WTC11 (cell line): ENCODE data around the gene ID2. TPM values are rescaled to one million over a fixed set of nuclear protein-coding genes. Genes with fewer than 3 reads are reported as not detected.

Experiments used
- AR ChIP-seq: fragments of 250-450 bp; sonication (Bioruptor Pico); IDR thresholded peaks from 2 replicates; pipeline ENCODE4 v1.9.0; 2021; ENCODE audit warnings: mild to moderate bottlenecking
- CDX4 ChIP-seq: fragments of 250-450 bp; sonication (Bioruptor Pico); IDR thresholded peaks from 2 replicates; pipeline ENCODE4 v1.9.0; 2021; ENCODE audit warnings: moderate library complexity, mild to moderate bottlenecking, inconsistent platforms, borderline replicate concordance
- CREB1 ChIP-seq: sonication (generic); formaldehyde crosslinking; IDR thresholded peaks from 2 replicates; pipeline ENCODE4 v1.8.0; 2023; ENCODE audit warnings: mild to moderate bottlenecking, missing genetic modification reagents
- CTCF ChIP-seq: fragments of 200-600 bp; IDR thresholded peaks from 2 replicates; pipeline ENCODE4 v1.8.0; 2022; ENCODE audit warnings: antibody characterized with exemption
- ELF4 ChIP-seq: sonication (generic); formaldehyde crosslinking; IDR thresholded peaks from 2 replicates; pipeline ENCODE4 v1.8.1; 2022; ENCODE audit warnings: low read depth, mild to moderate bottlenecking, moderate library complexity, missing genetic modification reagents
- ERG ChIP-seq: fragments of 250-450 bp; sonication (Bioruptor Pico); IDR thresholded peaks from 2 replicates; pipeline ENCODE4 v1.8.0; 2021; ENCODE audit warnings: mild to moderate bottlenecking
- FOXJ3 ChIP-seq: sonication (generic); formaldehyde crosslinking; IDR thresholded peaks from 2 replicates; pipeline ENCODE4 v1.9.0; 2021; ENCODE audit warnings: missing genetic modification reagents, mild to moderate bottlenecking, borderline replicate concordance
- FOXK1 ChIP-seq: sonication (generic); formaldehyde crosslinking; IDR thresholded peaks from 2 replicates; pipeline ENCODE4 v1.8.0; 2022; ENCODE audit warnings: mild to moderate bottlenecking, moderate library complexity, missing genetic modification reagents
- HMGXB4 ChIP-seq: sonication (generic); formaldehyde crosslinking; IDR thresholded peaks from 2 replicates; pipeline ENCODE4 v1.8.1; 2023; ENCODE audit warnings: mild to moderate bottlenecking, moderate library complexity, missing genetic modification reagents
- IRF2 ChIP-seq: sonication (generic); formaldehyde crosslinking; IDR thresholded peaks from 2 replicates; pipeline ENCODE4 v1.8.0; 2022; ENCODE audit warnings: low read depth, missing genetic modification reagents, borderline replicate concordance
- JUN ChIP-seq: sonication (generic); formaldehyde crosslinking; IDR thresholded peaks from 2 replicates; pipeline ENCODE4 v1.8.0; 2023; ENCODE audit warnings: mild to moderate bottlenecking, missing genetic modification reagents
- MLX ChIP-seq: sonication (generic); formaldehyde crosslinking; IDR thresholded peaks from 2 replicates; pipeline ENCODE4 v1.8.1; 2023; ENCODE audit warnings: mild to moderate bottlenecking, missing genetic modification reagents, moderate library complexity
- NFE2L1 ChIP-seq: sonication (generic); formaldehyde crosslinking; IDR thresholded peaks from 2 replicates; pipeline ENCODE4 v1.8.1; 2023; ENCODE audit warnings: missing genetic modification reagents
- NR1H2 ChIP-seq: sonication (generic); formaldehyde crosslinking; IDR thresholded peaks from 2 replicates; pipeline ENCODE4 v1.9.0; 2021; ENCODE audit warnings: mild to moderate bottlenecking, moderate library complexity, missing genetic modification reagents
- NR3C1 ChIP-seq: sonication (generic); formaldehyde crosslinking; conservative IDR thresholded peaks from 2 replicates; pipeline ENCODE4 v1.8.1; 2023; ENCODE audit warnings: low read depth, mild to moderate bottlenecking, missing genetic modification reagents
- TEAD4 ChIP-seq: sonication (generic); formaldehyde crosslinking; IDR thresholded peaks from 2 replicates; pipeline ENCODE4 v1.8.0; 2022; ENCODE audit warnings: mild to moderate bottlenecking, missing genetic modification reagents
- USF1 ChIP-seq: sonication (generic); formaldehyde crosslinking; IDR thresholded peaks from 2 replicates; pipeline ENCODE4 v1.8.0; 2022; ENCODE audit warnings: mild to moderate bottlenecking, missing genetic modification reagents
- ZNF138 ChIP-seq: sonication (generic); formaldehyde crosslinking; conservative IDR thresholded peaks from 2 replicates; pipeline ENCODE4 v1.8.1; 2022; ENCODE audit warnings: mild to moderate bottlenecking, moderate library complexity, missing genetic modification reagents
- ZNF219 ChIP-seq: sonication (generic); formaldehyde crosslinking; IDR thresholded peaks from 2 replicates; pipeline ENCODE4 v1.8.0; 2023; ENCODE audit warnings: missing genetic modification reagents, mild to moderate bottlenecking, borderline replicate concordance
- ZNF232 ChIP-seq: sonication (generic); formaldehyde crosslinking; IDR thresholded peaks from 2 replicates; pipeline ENCODE4 v1.8.0; 2022; ENCODE audit warnings: mild to moderate bottlenecking, missing genetic modification reagents
- ZNF317 ChIP-seq: sonication (generic); formaldehyde crosslinking; IDR thresholded peaks from 2 replicates; pipeline ENCODE4 v1.8.1; 2023; ENCODE audit warnings: low read depth, mild to moderate bottlenecking, moderate library complexity, missing genetic modification reagents, borderline replicate concordance
- ZNF423 ChIP-seq: fragments of 250-450 bp; sonication (Bioruptor Pico); IDR thresholded peaks from 2 replicates; pipeline ENCODE4 v2.1.2; 2022; ENCODE audit warnings: mild to moderate bottlenecking, moderate library complexity
- ZNF512 ChIP-seq: sonication (generic); formaldehyde crosslinking; IDR thresholded peaks from 2 replicates; pipeline ENCODE4 v1.8.1; 2022; ENCODE audit warnings: missing genetic modification reagents, borderline replicate concordance
- total RNA-seq: library from RNA; stranded (reverse); gene quantifications from 3 replicates; pipeline ENCODE4 v1.2.3, GENCODE V29; 2021

Gene ID2
- total RNA-seq, 1 experiment from 2014 or later: 38.6 TPM

- TF ChIP-seq AR (CRISPR knock-in tag): no peak
- TF ChIP-seq USF1 (CRISPR knock-in tag): peak; percentile 78
- TF ChIP-seq CTCF: no peak
- peak; percentile 59 for TF ChIP-seq ERG (CRISPR knock-in tag)
- TF ChIP-seq FOXK1 (CRISPR knock-in tag): peak; percentile 64; the same call in 1 of the 2 replicates
- no peak for TF ChIP-seq JUN
- no peak for TF ChIP-seq HMGXB4 (CRISPR knock-in tag)
- TF ChIP-seq ZNF138 (CRISPR knock-in tag): peak; percentile 49; the same call in 1 of the 2 replicates
- no peak for TF ChIP-seq TEAD4
- TF ChIP-seq NR1H2 (CRISPR knock-in tag): no peak
- TF ChIP-seq ELF4 (CRISPR knock-in tag): no peak
- peak; percentile 85; the same call in 1 of the 2 replicates for TF ChIP-seq NFE2L1
- TF ChIP-seq IRF2: no peak
- no peak for TF ChIP-seq NR3C1
- TF ChIP-seq ZNF219 (CRISPR knock-in tag): no peak
- no peak for TF ChIP-seq MLX (CRISPR knock-in tag)
- TF ChIP-seq ZNF317: no peak
- peak; percentile 54; the same call in 1 of the 2 replicates for TF ChIP-seq CREB1 (CRISPR knock-in tag)
- TF ChIP-seq FOXJ3 (CRISPR knock-in tag): no peak
- no peak for TF ChIP-seq CDX4
- TF ChIP-seq ZNF232 (CRISPR knock-in tag): no peak
- no peak for TF ChIP-seq ZNF423
- no peak for TF ChIP-seq ZNF512 (CRISPR knock-in tag)
Measured at GRCh38 chr2:8684878-8685696, 3.2 kb downstream of the ID2 start (continued).
